Liver (tissue), 9 donors: ENCODE data around the gene YKT6. TPM values are rescaled to one million over a fixed set of nuclear protein-coding genes. Genes with fewer than 3 reads are reported as not detected.

ENCODE experiments used
- DNase-seq: peaks from one replicate; pipeline ENCODE4 v3.0.0-alpha.2; 2017; ENCODE audit warnings: low spot score
- H3K27ac ChIP-seq, 2 donors: one replicate each; pipeline ENCODE4 v1.7.0; 2013; ENCODE audit warnings: inconsistent platforms in 2 of 2, low read length in 2 of 2, control low read depth in 1 of 2, low read depth in 1 of 2, mild to moderate bottlenecking in 1 of 2
- H3K27me3 ChIP-seq, 4 donors: one replicate each; pipeline versions ENCODE4 v1.6.1 to v1.7.0; 2013; ENCODE audit warnings: low read length in 3 of 4, inconsistent platforms in 1 of 4, mild to moderate bottlenecking in 1 of 4, moderate library complexity in 1 of 4; ENCODE audit not compliant: control insufficient read depth in 4 of 4, insufficient read depth in 4 of 4
- H3K36me3 ChIP-seq, 4 donors: one replicate each; pipeline versions ENCODE4 v1.6.1 to v1.7.0; 2013; ENCODE audit warnings: low read length in 3 of 4, mild to moderate bottlenecking in 3 of 4, low read depth in 1 of 4, moderate library complexity in 1 of 4; ENCODE audit not compliant: control insufficient read depth in 4 of 4, insufficient read depth in 3 of 4
- H3K4me1 ChIP-seq, 4 donors: one replicate each; pipeline versions ENCODE4 v1.6.1 to v1.7.0; 2013; ENCODE audit warnings: low read length in 3 of 4, mild to moderate bottlenecking in 3 of 4, moderate library complexity in 1 of 4; ENCODE audit not compliant: control insufficient read depth in 4 of 4, insufficient read depth in 4 of 4
- H3K4me3 ChIP-seq, 3 donors: one replicate each; pipeline versions ENCODE4 v1.6.1 to v1.7.0; 2013; ENCODE audit warnings: low read length in 3 of 3, control low read depth in 1 of 3, low read depth in 1 of 3, mild to moderate bottlenecking in 1 of 3
- H3K9ac ChIP-seq, 2 donors: one replicate each; pipeline ENCODE4 v1.7.0; 2013; ENCODE audit warnings: low read length in 2 of 2, mild to moderate bottlenecking in 2 of 2, moderate library complexity in 2 of 2, control low read depth in 1 of 2, low read depth in 1 of 2
- H3K9me3 ChIP-seq, 4 donors: one replicate each; pipeline versions ENCODE4 v1.6.1 to v1.7.0; 2013; ENCODE audit warnings: low read length in 3 of 4; ENCODE audit not compliant: control insufficient read depth in 4 of 4
- EGR1 ChIP-seq, 2 donors: IDR thresholded peaks; 2 replicates each; pipeline ENCODE4 v1.6.1; 2016 to 2018; ENCODE audit warnings: antibody characterized with exemption in 2 of 2, low read depth in 2 of 2
- FOXA1 ChIP-seq: IDR thresholded peaks from 2 replicates; pipeline ENCODE4 v1.6.1; 2016; ENCODE audit warnings: antibody characterized with exemption
- FOXA2 ChIP-seq: IDR thresholded peaks from 2 replicates; pipeline ENCODE4 v1.6.1; 2016; ENCODE audit warnings: antibody characterized with exemption
- GABPA ChIP-seq, 2 donors: IDR thresholded peaks in 1 of 2; conservative IDR thresholded peaks in 1 of 2; 2 replicates each; pipeline ENCODE4 v1.6.1; 2016; ENCODE audit warnings: antibody characterized with exemption in 2 of 2, mild to moderate bottlenecking in 1 of 2, moderate library complexity in 1 of 2
- HNF4A ChIP-seq, 2 donors: conservative IDR thresholded peaks; 2 replicates each; pipeline ENCODE4 v1.6.1; 2016; ENCODE audit warnings: antibody characterized with exemption in 2 of 2, mild to moderate bottlenecking in 2 of 2
- HNF4G ChIP-seq: IDR thresholded peaks from 2 replicates; pipeline ENCODE4 v1.6.1; 2016; ENCODE audit warnings: antibody characterized with exemption
- JUND ChIP-seq, 2 donors: IDR thresholded peaks; 2 replicates each; pipeline ENCODE4 v1.6.1; 2016; ENCODE audit warnings: antibody characterized with exemption in 2 of 2
- MAX ChIP-seq: IDR thresholded peaks from 2 replicates; pipeline ENCODE4 v1.6.1; 2016; ENCODE audit warnings: antibody characterized with exemption
- NR2F2 ChIP-seq: IDR thresholded peaks from 2 replicates; pipeline ENCODE4 v1.6.1; 2016; ENCODE audit warnings: antibody characterized with exemption
- RAD21 ChIP-seq, 2 donors: IDR thresholded peaks; 2 replicates each; pipeline ENCODE4 v1.6.1; 2016; ENCODE audit warnings: antibody characterized with exemption in 2 of 2, mild to moderate bottlenecking in 2 of 2
- RXRA ChIP-seq, 2 donors: IDR thresholded peaks; 2 replicates each; pipeline ENCODE4 v1.6.1; 2017 to 2018; ENCODE audit warnings: antibody characterized with exemption in 2 of 2, mild to moderate bottlenecking in 1 of 2
- SP1 ChIP-seq: IDR thresholded peaks from 2 replicates; pipeline ENCODE4 v1.6.1; 2018; ENCODE audit warnings: antibody characterized with exemption, mild to moderate bottlenecking
- TAF1 ChIP-seq: conservative IDR thresholded peaks from 2 replicates; pipeline ENCODE4 v1.6.1; 2016; ENCODE audit warnings: antibody characterized with exemption, mild to moderate bottlenecking
- YY1 ChIP-seq: IDR thresholded peaks from 2 replicates; pipeline ENCODE4 v1.6.1; 2016; ENCODE audit warnings: antibody characterized with exemption, mild to moderate bottlenecking
- ZBTB33 ChIP-seq: IDR thresholded peaks from 2 replicates; pipeline ENCODE4 v1.6.1; 2016; ENCODE audit warnings: antibody characterized with exemption
- WGBS: extraction: QIAGEN DNeasy Blood & Tissue Kit; methylation state at CpG from one replicate; pipeline ENCODE4 v1.1.7; 2013; 5-methylcytosine and 5-hydroxymethylcytosine counted together
- polyA plus RNA-seq, 2 donors: library from polyadenylated mRNA; stranded (reverse) in 1 of 2; unstranded in 1 of 2; fragments of 200-250 nt in 1 of 2; fragments of >200 nt in 1 of 2; fragmentation: Nextera tagmentation in 1 of 2; extraction: Ambion mirVana in 1 of 2; gene quantifications; one replicate each; pipeline versions ENCODE4 v1.2.1 to v1.2.3, GENCODE V29; 2013 to 2015
- total RNA-seq, 2 donors: library from RNA; depleted of rRNA; stranded (reverse); fragments of >200 nt; gene quantifications; one replicate each; pipeline ENCODE4 v1.2.3, GENCODE V29; 2014
- TF ChIP-seq, protein P1 (sequence below): fragments of 150-350 bp; IDR thresholded peaks from 2 replicates; pipeline ENCODE4 v1.5.1; 2017; ENCODE audit warnings: improper control_type of control experiment, low read depth, low read length; ENCODE audit not compliant: missing input control
- TF ChIP-seq, protein P2 (sequence below): IDR thresholded peaks from 2 replicates; pipeline ENCODE4 v1.6.1; 2016; ENCODE audit warnings: antibody characterized with exemption, mild to moderate bottlenecking
- TF ChIP-seq, protein P3 (sequence below): IDR thresholded peaks from 2 replicates; pipeline ENCODE4 v1.6.1; 2016; ENCODE audit warnings: antibody characterized with exemption
- donor health status: healthy.
- donor health status: healthy.
- donor health status: healthy.
- donor health status: healthy.
- donor health status: healthy.

The YKT6 gene
- total and polyA plus RNA-seq, 4 donors, result 8.1 to 22.0 (median 21.0) TPM

- Histone ChIP-seq H3K4me3 (no peak overlapping the region), H3K4me1 (peaks cover 0 to 4% (median 0%) of the 10 kb centered on the region in 4 donors), H3K36me3 (no peaks in the 10 kb centered on the region), H3K9ac (no peak overlapping the region), H3K9me3 (no peaks in the 10 kb centered on the region), H3K27ac (no peak overlapping the region), H3K27me3 (no peaks in the 10 kb centered on the region)
- 27% methylated on average over 10 of the region's 10 CpGs for WGBS
- DNase-seq, result peak; percentile 59
- TF ChIP-seq RAD21 (IDR thresholded peaks at IDR 0.05) (peak; percentile 91 to 93), RXRA (IDR thresholded peaks at IDR 0.05) (no peak)
- TF ChIP-seq, protein P1, sequence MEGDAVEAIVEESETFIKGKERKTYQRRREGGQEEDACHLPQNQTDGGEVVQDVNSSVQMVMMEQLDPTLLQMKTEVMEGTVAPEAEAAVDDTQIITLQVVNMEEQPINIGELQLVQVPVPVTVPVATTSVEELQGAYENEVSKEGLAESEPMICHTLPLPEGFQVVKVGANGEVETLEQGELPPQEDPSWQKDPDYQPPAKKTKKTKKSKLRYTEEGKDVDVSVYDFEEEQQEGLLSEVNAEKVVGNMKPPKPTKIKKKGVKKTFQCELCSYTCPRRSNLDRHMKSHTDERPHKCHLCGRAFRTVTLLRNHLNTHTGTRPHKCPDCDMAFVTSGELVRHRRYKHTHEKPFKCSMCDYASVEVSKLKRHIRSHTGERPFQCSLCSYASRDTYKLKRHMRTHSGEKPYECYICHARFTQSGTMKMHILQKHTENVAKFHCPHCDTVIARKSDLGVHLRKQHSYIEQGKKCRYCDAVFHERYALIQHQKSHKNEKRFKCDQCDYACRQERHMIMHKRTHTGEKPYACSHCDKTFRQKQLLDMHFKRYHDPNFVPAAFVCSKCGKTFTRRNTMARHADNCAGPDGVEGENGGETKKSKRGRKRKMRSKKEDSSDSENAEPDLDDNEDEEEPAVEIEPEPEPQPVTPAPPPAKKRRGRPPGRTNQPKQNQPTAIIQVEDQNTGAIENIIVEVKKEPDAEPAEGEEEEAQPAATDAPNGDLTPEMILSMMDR, result peak; percentile 72
These were observed 40.3 kb downstream of the YKT6 start for GRCh38 chr7:44240983-44241510.

GRCh38 chr7:44242091-44242490 is 41.3 kb downstream of the YKT6 start:
- Histone ChIP-seq H3K27me3 (no peaks in the 10 kb centered on the region), H3K4me1 (peaks cover 0 to 4% (median 0%) of the 10 kb centered on the region in 4 donors), H3K4me3 (no peak overlapping the region), H3K9ac (no peak overlapping the region), H3K27ac (no peak overlapping the region), H3K36me3 (no peaks in the 10 kb centered on the region), H3K9me3 (no peaks in the 10 kb centered on the region)
- TF ChIP-seq YY1, result no peak
- no peak for TF ChIP-seq ZBTB33
- TF ChIP-seq MAX, result no peak
- TF ChIP-seq, protein P1, result no peak
- TF ChIP-seq RXRA (IDR thresholded peaks at IDR 0.05), result no peak
- TF ChIP-seq HNF4A (conservative IDR thresholded peaks at IDR 0.05), result no peak
- TF ChIP-seq EGR1 (IDR thresholded peaks at IDR 0.05; ENCODE audit: low read depth in 2 of 2), result no peak
- TF ChIP-seq HNF4G, result no peak
- no peak for TF ChIP-seq NR2F2
- no peak for TF ChIP-seq FOXA2
- no peak for TF ChIP-seq GABPA (IDR thresholded peaks at IDR 0.05 in 1 of 2, conservative IDR thresholded peaks at IDR 0.05 in 1 of 2)
- no peak for TF ChIP-seq TAF1
- TF ChIP-seq SP1, result no peak
- TF ChIP-seq RAD21 (IDR thresholded peaks at IDR 0.05), result no peak
- no peak for TF ChIP-seq FOXA1
- TF ChIP-seq, protein P2, sequence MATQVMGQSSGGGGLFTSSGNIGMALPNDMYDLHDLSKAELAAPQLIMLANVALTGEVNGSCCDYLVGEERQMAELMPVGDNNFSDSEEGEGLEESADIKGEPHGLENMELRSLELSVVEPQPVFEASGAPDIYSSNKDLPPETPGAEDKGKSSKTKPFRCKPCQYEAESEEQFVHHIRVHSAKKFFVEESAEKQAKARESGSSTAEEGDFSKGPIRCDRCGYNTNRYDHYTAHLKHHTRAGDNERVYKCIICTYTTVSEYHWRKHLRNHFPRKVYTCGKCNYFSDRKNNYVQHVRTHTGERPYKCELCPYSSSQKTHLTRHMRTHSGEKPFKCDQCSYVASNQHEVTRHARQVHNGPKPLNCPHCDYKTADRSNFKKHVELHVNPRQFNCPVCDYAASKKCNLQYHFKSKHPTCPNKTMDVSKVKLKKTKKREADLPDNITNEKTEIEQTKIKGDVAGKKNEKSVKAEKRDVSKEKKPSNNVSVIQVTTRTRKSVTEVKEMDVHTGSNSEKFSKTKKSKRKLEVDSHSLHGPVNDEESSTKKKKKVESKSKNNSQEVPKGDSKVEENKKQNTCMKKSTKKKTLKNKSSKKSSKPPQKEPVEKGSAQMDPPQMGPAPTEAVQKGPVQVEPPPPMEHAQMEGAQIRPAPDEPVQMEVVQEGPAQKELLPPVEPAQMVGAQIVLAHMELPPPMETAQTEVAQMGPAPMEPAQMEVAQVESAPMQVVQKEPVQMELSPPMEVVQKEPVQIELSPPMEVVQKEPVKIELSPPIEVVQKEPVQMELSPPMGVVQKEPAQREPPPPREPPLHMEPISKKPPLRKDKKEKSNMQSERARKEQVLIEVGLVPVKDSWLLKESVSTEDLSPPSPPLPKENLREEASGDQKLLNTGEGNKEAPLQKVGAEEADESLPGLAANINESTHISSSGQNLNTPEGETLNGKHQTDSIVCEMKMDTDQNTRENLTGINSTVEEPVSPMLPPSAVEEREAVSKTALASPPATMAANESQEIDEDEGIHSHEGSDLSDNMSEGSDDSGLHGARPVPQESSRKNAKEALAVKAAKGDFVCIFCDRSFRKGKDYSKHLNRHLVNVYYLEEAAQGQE, result no peak
- TF ChIP-seq, protein P3, sequence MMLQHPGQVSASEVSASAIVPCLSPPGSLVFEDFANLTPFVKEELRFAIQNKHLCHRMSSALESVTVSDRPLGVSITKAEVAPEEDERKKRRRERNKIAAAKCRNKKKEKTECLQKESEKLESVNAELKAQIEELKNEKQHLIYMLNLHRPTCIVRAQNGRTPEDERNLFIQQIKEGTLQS, result no peak
- no peak for TF ChIP-seq JUND (IDR thresholded peaks at IDR 0.05)
- WGBS, result 92% methylated on average over 10 of the region's 10 CpGs
- no peak for DNase-seq
